Endothelial cell of umbilical vein (primary cell): Measurements from ENCODE around the gene GALNT13. TPM values are rescaled to one million over a fixed set of nuclear protein-coding genes. Genes with fewer than 3 reads are reported as not detected.

ENCODE experiments used
- BruUV-seq: library from RNA; stranded (reverse); fragments of 400-500 nt; replicated peaks from 2 replicates; lab custom pipeline; 2021; lab: Mats Ljungman, UMichigan
- CTCF ChIA-PET: fragments of 300-600, 350-600 bp; sonication (Branson Sonifier 250); formaldehyde crosslinking; loops from one replicate; lab custom pipeline; 2021; ENCODE audit warnings: antibody characterized with exemption, inconsistent platforms; lab: Charles Lee
- POLR2A ChIA-PET: fragments of 300-600, 350-600 bp; sonication (Branson Sonifier 250); formaldehyde crosslinking; loops from one replicate; lab custom pipeline; 2021; ENCODE audit warnings: antibody characterized with exemption, inconsistent platforms; lab: Charles Lee
- DNase-seq: peaks from one replicate; pipeline ENCODE4 v3.0.0-alpha.2; 2011; ENCODE audit warnings: low read depth, low spot score
- FAIRE-seq: peaks from 2 replicates; lab custom pipeline; 2011; peaks lifted over from hg19 to GRCh38; lab: Jason Lieb, UNC
- H2AFZ ChIP-seq: 2 replicates; pipeline ENCODE4 v1.6.0; 2012; ENCODE audit warnings: low read depth, low read length, control low read depth, inconsistent platforms
- H3K27ac ChIP-seq: 2 replicates; pipeline ENCODE4 v1.5.1; 2011; ENCODE audit warnings: low read depth, mild to moderate bottlenecking, control low read depth, low read length, moderate library complexity; ENCODE audit not compliant: insufficient read depth
- H3K27me3 ChIP-seq, 2 experiments: 2 replicates each; pipeline versions ENCODE4 v1.6.0 to v1.6.1; 2011; ENCODE audit warnings: low read length in 2 of 2, mixed read lengths in 1 of 2; ENCODE audit not compliant: control insufficient read depth in 2 of 2, insufficient read depth in 2 of 2
- H3K36me3 ChIP-seq, 2 experiments: 2 replicates in 1 of 2; 3 replicates in 1 of 2; pipeline ENCODE4 v1.5.1; 2011; ENCODE audit warnings: low read length in 2 of 2, mild to moderate bottlenecking in 1 of 2, moderate library complexity in 1 of 2; ENCODE audit not compliant: control insufficient read depth in 2 of 2, insufficient read depth in 2 of 2; ENCODE audit errors: extremely low read depth in 1 of 2
- H3K4me1 ChIP-seq: 3 replicates; pipeline ENCODE4 v1.5.1; 2011; ENCODE audit warnings: mild to moderate bottlenecking, low read length; ENCODE audit not compliant: control insufficient read depth, insufficient read depth; ENCODE audit errors: extremely low read depth
- H3K4me2 ChIP-seq: 2 replicates; pipeline ENCODE4 v1.6.1; 2011; ENCODE audit warnings: low read length, control low read depth, mixed read lengths; ENCODE audit not compliant: insufficient read depth
- H3K4me3 ChIP-seq, 3 experiments: fragments of 200-600 bp in 1 of 3; sonication (generic), shearing (Covaris generic) in 1 of 3; replicated peaks in 1 of 3; 2 replicates each; pipeline ENCODE4 v1.5.1; 2011 to 2016; ENCODE audit warnings: control low read depth in 3 of 3, low read length in 3 of 3, mild to moderate bottlenecking in 2 of 3, inconsistent platforms in 1 of 3, low read depth in 1 of 3, moderate library complexity in 1 of 3; ENCODE audit not compliant: insufficient read depth in 1 of 3
- H3K79me2 ChIP-seq: 2 replicates; pipeline ENCODE4 v1.6.0; 2012; ENCODE audit warnings: low read length, inconsistent platforms; ENCODE audit not compliant: control insufficient read depth, insufficient read depth
- H3K9ac ChIP-seq: replicated peaks from 2 replicates; pipeline ENCODE3; 2011; ENCODE audit warnings: low read length, control low read depth; ENCODE audit not compliant: insufficient read depth; ENCODE audit errors: extremely low read depth
- H3K9me1 ChIP-seq: replicated peaks from 3 replicates; pipeline ENCODE4 v1.6.0; 2011; ENCODE audit warnings: mild to moderate bottlenecking, low read length; ENCODE audit not compliant: control insufficient read depth, insufficient read depth; ENCODE audit errors: extremely low read depth
- H3K9me3 ChIP-seq: replicated peaks from 2 replicates; pipeline ENCODE4 v1.5.1; 2012; ENCODE audit warnings: low read length, inconsistent platforms; ENCODE audit not compliant: control insufficient read depth, insufficient read depth
- H4K20me1 ChIP-seq: replicated peaks from 2 replicates; pipeline ENCODE3; 2011; ENCODE audit warnings: mild to moderate bottlenecking, low read length; ENCODE audit not compliant: control insufficient read depth, insufficient read depth; ENCODE audit errors: extremely low read depth
- CTCF ChIP-seq, 2 donors: IDR thresholded peaks; 1 replicate in 1 of 2; 2 replicates in 1 of 2; pipeline ENCODE4 v1.5.1; 2011; ENCODE audit warnings: low read length in 2 of 2, mild to moderate bottlenecking in 2 of 2, moderate library complexity in 2 of 2, control low read depth in 1 of 2, inconsistent platforms in 1 of 2, low read depth in 1 of 2; ENCODE audit not compliant: insufficient read depth in 1 of 2; ENCODE audit errors: extremely low read depth in 1 of 2
- EZH2 ChIP-seq: IDR thresholded peaks from 2 replicates; pipeline ENCODE4 v1.6.1; 2012; ENCODE audit warnings: borderline replicate concordance, low read depth, mild to moderate bottlenecking, moderate library complexity, low read length, inconsistent platforms; ENCODE audit not compliant: severe bottlenecking
- FOS ChIP-seq: IDR thresholded peaks from 2 replicates; pipeline ENCODE4 v1.6.1; 2011; ENCODE audit warnings: mild to moderate bottlenecking, low read length, moderate library complexity, borderline replicate concordance; ENCODE audit not compliant: insufficient read depth
- GATA2 ChIP-seq: IDR thresholded peaks from 2 replicates; pipeline ENCODE4 v1.7.0; 2011; ENCODE audit warnings: low read depth, mild to moderate bottlenecking, moderate library complexity, mixed read lengths, low read length; ENCODE audit not compliant: insufficient read length, insufficient read depth
- JUN ChIP-seq: IDR thresholded peaks from 2 replicates; pipeline ENCODE4 v1.6.1; 2011; ENCODE audit warnings: borderline replicate concordance, low read depth; ENCODE audit not compliant: insufficient read length, insufficient read depth
- MAX ChIP-seq: IDR thresholded peaks from 2 replicates; pipeline ENCODE4 v1.6.1; 2011; ENCODE audit not compliant: insufficient read depth, insufficient read length
- MYC ChIP-seq: IDR thresholded peaks from one replicate; pipeline ENCODE4 v1.6.1; 2011; ENCODE audit warnings: mild to moderate bottlenecking, low read depth, low read length
- POLR2A ChIP-seq: IDR thresholded peaks from 2 replicates; pipeline ENCODE4 v1.6.1; 2012; ENCODE audit warnings: low read depth, mild to moderate bottlenecking, control low read depth, low read length
- POLR2AphosphoS5 ChIP-seq: IDR thresholded peaks from 2 replicates; pipeline ENCODE4 v1.6.1; 2012; ENCODE audit warnings: low read depth, mild to moderate bottlenecking, control low read depth, low read length, moderate library complexity; ENCODE audit not compliant: insufficient read depth
- dilution Hi-C: fragments of 300-500 bp; cut with MboI; formaldehyde crosslinking; loops from one replicate; pipeline ENCODE4 v1.15.0; 2019; ENCODE audit warnings: low sequenced_read_pairs; ENCODE audit not compliant: extremely low pct_ligation_motif_present
- intact Hi-C: fragments of 100-400 bp; cut with micrococcal nuclease; formaldehyde crosslinking; loops from one replicate; pipeline ENCODE4 v1.10.0; 2022
- polyA plus RNA-seq, 4 experiments: library from polyadenylated mRNA; depleted of rRNA in 3 of 4; stranded (reverse) in 3 of 4; unstranded in 1 of 4; fragments of >200 nt; gene quantifications; 2 replicates each; pipeline versions ENCODE4 v1.2.1 to v1.2.3, GENCODE V29; 2011 to 2012; ENCODE audit warnings: missing spikeins in 1 of 4
- total RNA-seq: library from RNA; stranded (reverse); gene quantifications from 2 replicates; pipeline ENCODE4 v1.2.3, GENCODE V29; 2021

Gene GALNT13
- total and polyA plus RNA-seq, 2 donors (not counting 3 experiments of a cell fraction or from before 2014, with no cell fraction given): 0.06 TPM; not detected in 1

- no TSS peak for BruUV-seq
- ChIA-PET POLR2A (no interaction called here), CTCF (no interaction called here)
- FAIRE-seq: peak; percentile 26
- dilution Hi-C loops (no loop called here), intact Hi-C loops (no loop called here)
- H3K9me3 ChIP-seq: no peaks in the 10 kb centered on the region
- no peaks in the 10 kb centered on the region for H3K9me1 ChIP-seq
- H3K4me3 ChIP-seq: no peak overlapping the region
- no peaks in the 10 kb centered on the region for H4K20me1 ChIP-seq
- H3K27me3 ChIP-seq: no peaks in the 10 kb centered on the region
- no peak overlapping the region for H3K27ac ChIP-seq
- H3K4me2 ChIP-seq: no peak overlapping the region
- H3K79me2 ChIP-seq: no peaks in the 10 kb centered on the region
- no peaks in the 10 kb centered on the region for H3K4me1 ChIP-seq
- DNase-seq: no peak
- no peak overlapping the region for H2AFZ ChIP-seq
- H3K36me3 ChIP-seq: no peaks in the 10 kb centered on the region
- no peak overlapping the region for H3K9ac ChIP-seq
- TF ChIP-seq CTCF (IDR thresholded peaks at IDR 0.05; ENCODE audit: extremely low read depth in 1 of 2, insufficient read depth in 1 of 2, low read depth in 1 of 2, low read length in 2 of 2): no peak
- no peak for TF ChIP-seq POLR2AphosphoS5
- TF ChIP-seq JUN: no peak
- TF ChIP-seq POLR2A: no peak
- TF ChIP-seq MYC: no peak
These were observed 9.2 kb downstream of the GALNT13 start for GRCh38 chr2:153880926-153881325.

GRCh38 chr2:153886833-153887232 lies 15.1 kb downstream of the GALNT13 start:
- no peaks in the 10 kb centered on the region for H3K9me3 ChIP-seq
- H3K27me3 ChIP-seq: no peaks in the 10 kb centered on the region
- no peaks in the 10 kb centered on the region for H3K9me1 ChIP-seq
- no peak overlapping the region for H2AFZ ChIP-seq
- no TSS peak for BruUV-seq
- H3K4me3 ChIP-seq: no peak overlapping the region
- DNase-seq: no peak
- CTCF ChIA-PET: no interaction called here
- H3K9ac ChIP-seq: no peak overlapping the region
- no peak for FAIRE-seq
- H4K20me1 ChIP-seq: no peaks in the 10 kb centered on the region
- TF ChIP-seq FOS: no peak
- TF ChIP-seq EZH2: no peak
- no peak for TF ChIP-seq CTCF (IDR thresholded peaks at IDR 0.05; ENCODE audit: extremely low read depth in 1 of 2, insufficient read depth in 1 of 2, low read depth in 1 of 2, low read length in 2 of 2)
- TF ChIP-seq MAX: no peak
- no peak for TF ChIP-seq JUN
- TF ChIP-seq GATA2: no peak
- no peak for TF ChIP-seq MYC
- no peak for TF ChIP-seq POLR2AphosphoS5
- no peak for TF ChIP-seq POLR2A
- intact Hi-C loops: no loop called here
- H3K36me3 ChIP-seq: no peaks in the 10 kb centered on the region
- H3K27ac ChIP-seq: no peak overlapping the region
- dilution Hi-C loops: no loop called here
- no peak overlapping the region for H3K4me2 ChIP-seq
- POLR2A ChIA-PET: no interaction called here
- no peaks in the 10 kb centered on the region for H3K4me1 ChIP-seq
- H3K79me2 ChIP-seq: no peaks in the 10 kb centered on the region
